Upper lobe of left lung (tissue), 6 donors: Measurements from ENCODE around the gene TRAPPC11. TPM values are rescaled to one million over a fixed set of nuclear protein-coding genes. Genes with fewer than 3 reads are reported as not detected.

ENCODE experiments used
- ATAC-seq, 2 donors: fragments of 200-7000 bp; cut with Tn5 transposase; one replicate each; pipeline ENCODE4 v1.9.1; 2022; ENCODE audit warnings: mild to moderate bottlenecking in 2 of 2, moderate library complexity in 2 of 2; ENCODE audit not compliant: low FRiP score in 2 of 2
- DNase-seq, 2 donors: peaks; one replicate each; pipeline ENCODE4 v3.0.0-alpha.2; 2019 to 2020
- H3K27ac ChIP-seq, 4 donors: fragments of 200-600 bp; sonication (generic); one replicate each; pipeline ENCODE4 v1.5.1; 2016 to 2019
- H3K27me3 ChIP-seq, 4 donors: fragments of 200-600 bp; sonication (generic); one replicate each; pipeline ENCODE4 v1.5.1; 2017 to 2019
- H3K36me3 ChIP-seq, 4 donors: fragments of 200-600 bp; sonication (generic); one replicate each; pipeline ENCODE4 v1.5.1; 2016 to 2019
- H3K4me1 ChIP-seq, 4 donors: fragments of 200-600 bp; sonication (generic); one replicate each; pipeline ENCODE4 v1.5.1; 2018 to 2019
- H3K4me3 ChIP-seq, 4 donors: fragments of 200-600 bp; sonication (generic); one replicate each; pipeline ENCODE4 v1.5.1; 2017 to 2019; ENCODE audit warnings: mild to moderate bottlenecking in 2 of 4, moderate library complexity in 1 of 4
- H3K9me3 ChIP-seq, 4 donors: fragments of 200-600 bp; sonication (generic); one replicate each; pipeline ENCODE4 v1.5.1; 2018 to 2019
- CTCF ChIP-seq, 6 experiments: fragments of 450-650 bp in 4 of 6; fragments of 200-600 bp in 2 of 6; sonication (generic) in 2 of 6; IDR thresholded peaks; one replicate each; pipeline ENCODE4 v1.5.1; 2016 to 2019; ENCODE audit warnings: antibody characterized with exemption in 6 of 6
- EP300 ChIP-seq, 4 donors: sonication (generic); formaldehyde crosslinking; IDR thresholded peaks; one replicate each; pipeline ENCODE4 v1.5.1; 2017; ENCODE audit warnings: antibody characterized with exemption in 4 of 4, control low read depth in 2 of 4
- POLR2A ChIP-seq, 4 donors: fragments of 450-650 bp; IDR thresholded peaks; one replicate each; pipeline ENCODE4 v1.5.1; 2016 to 2017; ENCODE audit warnings: antibody characterized with exemption in 4 of 4, mild to moderate bottlenecking in 2 of 4
- POLR2AphosphoS5 ChIP-seq, 2 donors: sonication (generic); formaldehyde crosslinking; IDR thresholded peaks; one replicate each; pipeline ENCODE4 v1.5.1; 2017; ENCODE audit warnings: antibody characterized with exemption in 2 of 2
- WGBS, 2 donors: methylation state at CpG; one replicate each; pipeline ENCODE4 v1.1.5; 2017 to 2018; 5-methylcytosine and 5-hydroxymethylcytosine counted together
- total RNA-seq, 6 donors: library from RNA; depleted of rRNA in 4 of 6; stranded (reverse); fragments of >200 nt in 4 of 6; gene quantifications; one replicate each; pipeline versions ENCODE4 v1.1.0 to v1.2.1, GENCODE V29; 2016 to 2021
- donor health status: DM: no; HTN: no; CAD: no; lungs with moderate emphysema.
- donor health status: DM: no; HTN: yes; CAD: no; lungs with severe emphysema.

TRAPPC11 gene
- total RNA-seq, 6 donors from 2014 or later = 33.0 to 73.3 (median 39.1) TPM

- no peak overlapping the region for H3K27ac ChIP-seq
- peaks cover 0 to 3% (median 0%) of the 10 kb centered on the region in 4 donors for H3K4me1 ChIP-seq
- H3K36me3 ChIP-seq = peaks cover 6 to 86% (median 40%) of the 10 kb centered on the region in 4 donors
- no peaks in the 10 kb centered on the region for H3K9me3 ChIP-seq
- no peak for DNase-seq
- WGBS, 2 donors = 91 to 93% methylated on average over 12 of the region's 12 CpGs
- TF ChIP-seq EP300 (IDR thresholded peaks at IDR 0.05) (no peak), POLR2A (IDR thresholded peaks at IDR 0.05) (no peak), CTCF (IDR thresholded peaks at IDR 0.05) (no peak), POLR2AphosphoS5 (IDR thresholded peaks at IDR 0.05) (no peak)
- ATAC-seq = no peak
- H3K27me3 ChIP-seq = no peaks in the 10 kb centered on the region
- H3K4me3 ChIP-seq = no peak overlapping the region
Observed at GRCh38 chr4:183670960-183671555, 12.0 kb downstream of the TRAPPC11 start.

GRCh38 chr4:183674153-183674552 is 15.1 kb downstream of the TRAPPC11 start:
- ATAC-seq = no peak
- DNase-seq = peak in 1 of 2 donors; percentile 23
- WGBS, 2 donors = 70 to 76% methylated on average over 3 of the region's 3 CpGs
- H3K36me3 ChIP-seq = peaks cover 7 to 86% (median 26%) of the 10 kb centered on the region in 4 donors
- H3K27ac ChIP-seq = no peak overlapping the region
- H3K9me3 ChIP-seq = no peaks in the 10 kb centered on the region
- H3K27me3 ChIP-seq = no peaks in the 10 kb centered on the region
- TF ChIP-seq POLR2A (IDR thresholded peaks at IDR 0.05) (no peak), CTCF (IDR thresholded peaks at IDR 0.05) (no peak), POLR2AphosphoS5 (IDR thresholded peaks at IDR 0.05) (no peak), EP300 (IDR thresholded peaks at IDR 0.05) (no peak)
- H3K4me1 ChIP-seq = no peaks in the 10 kb centered on the region
- no peak overlapping the region for H3K4me3 ChIP-seq

GRCh38 chr4:183675625-183676024 is 16.5 kb downstream of the TRAPPC11 start:
- no peak for ATAC-seq
- Histone ChIP-seq H3K27me3 (no peaks in the 10 kb centered on the region), H3K4me3 (no peak overlapping the region), H3K27ac (no peak overlapping the region), H3K9me3 (no peaks in the 10 kb centered on the region), H3K4me1 (no peaks in the 10 kb centered on the region), H3K36me3 (peaks cover 4 to 86% (median 24%) of the 10 kb centered on the region in 4 donors)
- DNase-seq = no peak
- WGBS, 2 donors = 84 to 95% methylated on average over 4 of the region's 4 CpGs
- no peak for TF ChIP-seq CTCF (IDR thresholded peaks at IDR 0.05)
- no peak for TF ChIP-seq POLR2AphosphoS5 (IDR thresholded peaks at IDR 0.05)
- no peak for TF ChIP-seq EP300 (IDR thresholded peaks at IDR 0.05)
- TF ChIP-seq POLR2A (IDR thresholded peaks at IDR 0.05) = no peak

- Histone ChIP-seq H3K4me3 (no peak overlapping the region), H3K36me3 (peaks cover 12 to 98% (median 36%) of the 10 kb centered on the region in 4 donors), H3K27ac (no peak overlapping the region), H3K4me1 (no peaks in the 10 kb centered on the region), H3K9me3 (no peaks in the 10 kb centered on the region), H3K27me3 (no peaks in the 10 kb centered on the region)
- WGBS, 2 donors = 91 to 93% methylated on average over 4 of the region's 4 CpGs
- no peak for ATAC-seq
- DNase-seq = no peak
- TF ChIP-seq POLR2AphosphoS5 (IDR thresholded peaks at IDR 0.05) (no peak), EP300 (IDR thresholded peaks at IDR 0.05) (no peak), CTCF (IDR thresholded peaks at IDR 0.05) (no peak), POLR2A (IDR thresholded peaks at IDR 0.05) (no peak)
Observed at GRCh38 chr4:183681119-183681518, 22.0 kb downstream of the TRAPPC11 start.

- H3K36me3 ChIP-seq = peaks cover 20 to 91% (median 40%) of the 10 kb centered on the region in 4 donors
- H3K4me1 ChIP-seq = no peaks in the 10 kb centered on the region
- 85 to 88% methylated on average over 2 of the region's 2 CpGs for WGBS, 2 donors
- DNase-seq (no peak), ATAC-seq (no peak)
- no peaks in the 10 kb centered on the region for H3K27me3 ChIP-seq
- H3K9me3 ChIP-seq = no peaks in the 10 kb centered on the region
- H3K4me3 ChIP-seq = no peak overlapping the region
- no peak for TF ChIP-seq POLR2A (IDR thresholded peaks at IDR 0.05)
- no peak for TF ChIP-seq CTCF (IDR thresholded peaks at IDR 0.05)
- TF ChIP-seq EP300 (IDR thresholded peaks at IDR 0.05) = no peak
- no peak for TF ChIP-seq POLR2AphosphoS5 (IDR thresholded peaks at IDR 0.05)
- no peak overlapping the region for H3K27ac ChIP-seq
Observed at GRCh38 chr4:183686461-183686860, 27.4 kb downstream of the TRAPPC11 start.
